ENCODE data around the gene FARS2.

The FARS2 gene

GRCh38 chr6:5710936-5711335, 449.6 kb downstream of the FARS2 start:
- Histone ChIP-seq H3K79me2 (ENCODE audit: control insufficient read depth, insufficient read depth, low read length, poor library complexity) (no peaks in the 10 kb centered on the region), H3K36me3 (ENCODE audit: control insufficient read depth in 1 of 2, insufficient read depth in 2 of 2, low read length in 2 of 2) (no peaks in the 10 kb centered on the region), H4K8ac (ENCODE audit: low read depth, low read length) (no peak overlapping the region), H2AK5ac (ENCODE audit: low read length) (no peak overlapping the region), H3K14ac (ENCODE audit: low read length) (no peak overlapping the region), H3K9me3 (ENCODE audit: insufficient read depth, low read depth, low read length) (peaks cover 3% of the 10 kb centered on the region), H3K18ac (ENCODE audit: low read length) (no peak overlapping the region), H2BK120ac (ENCODE audit: insufficient read depth, low read length, poor library complexity) (no peak overlapping the region), H3K79me1 (ENCODE audit: low read length) (no peaks in the 10 kb centered on the region), H3K4me2 (ENCODE audit: low read length) (no peak overlapping the region), H3K27ac (ENCODE audit: low read depth, low read length) (no peak overlapping the region), H3K27me3 (ENCODE audit: insufficient read depth, low read length) (no peaks in the 10 kb centered on the region), H3K4me3 (ENCODE audit: low read depth, low read length) (no peak overlapping the region), H3K4me1 (ENCODE audit: control insufficient read depth in 1 of 2, insufficient read depth in 2 of 2, low read length in 2 of 2) (peaks cover 0 to 2% of the 10 kb centered on the region in 2 experiments), H3K23ac (ENCODE audit: low read length) (no peak overlapping the region), H2BK12ac (ENCODE audit: low read length) (no peak overlapping the region), H4K91ac (ENCODE audit: low read depth, low read length) (no peak overlapping the region), H2BK5ac (ENCODE audit: low read depth, low read length, poor library complexity) (no peak overlapping the region), H2AFZ (ENCODE audit: insufficient read depth, low read length, poor library complexity) (no peak overlapping the region), H4K12ac (ENCODE audit: low read depth, low read length) (no peak overlapping the region), H3K9ac (ENCODE audit: low read length) (no peak overlapping the region), H3K4ac (ENCODE audit: low read depth, low read length) (no peak overlapping the region)
- DNase-seq, result no peak
- no CpG with 5 or more reads among the region's 4 CpGs for WGBS (ENCODE audit: extremely low coverage, insufficient coverage, insufficient read length)

DNA sequence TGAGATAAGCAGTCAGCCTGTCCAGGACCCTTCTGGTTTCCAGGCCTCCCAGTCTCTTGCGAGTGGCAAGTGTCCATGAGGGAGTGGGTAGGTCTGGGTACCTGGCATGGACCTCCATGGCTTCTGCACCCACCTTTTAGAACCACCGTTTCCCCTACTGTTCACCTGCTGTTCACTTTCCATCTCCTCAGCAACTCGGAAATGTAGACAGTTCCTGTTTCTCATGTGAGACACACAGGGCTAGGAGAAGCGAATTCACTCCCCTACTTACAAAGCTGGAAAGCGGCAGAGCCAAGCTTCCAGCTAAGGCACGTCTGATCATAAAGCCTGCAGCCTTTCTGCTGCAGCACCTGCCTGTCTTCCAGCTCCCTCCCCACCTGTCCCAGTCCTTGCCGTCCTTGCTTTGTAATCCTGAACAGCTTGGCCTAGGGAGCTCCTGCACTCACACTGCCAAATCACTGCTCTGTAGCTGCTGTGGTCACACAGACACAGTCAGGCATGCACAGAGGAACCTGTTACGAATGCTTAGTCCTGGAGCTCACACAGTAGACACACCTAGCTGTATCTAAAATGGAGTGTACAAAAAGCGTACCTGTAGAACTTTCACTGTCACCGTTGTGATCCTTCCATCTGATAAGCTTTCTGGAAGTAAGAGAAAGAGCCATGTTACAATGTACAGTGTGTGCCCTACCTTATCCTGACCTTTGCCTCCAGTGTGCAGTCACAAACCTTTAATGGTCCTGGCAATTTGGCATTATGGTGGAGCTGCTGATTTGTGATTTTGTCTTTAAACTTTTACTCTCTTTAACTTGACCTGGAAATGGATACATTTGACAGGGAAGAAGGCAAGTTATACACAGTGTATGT, 451.3 kb downstream of the FARS2 start:
- H3K79me1 ChIP-seq (ENCODE audit: low read length), result no peaks in the 10 kb centered on the region
- peaks cover 6% of the 10 kb centered on the region for H3K9me3 ChIP-seq (ENCODE audit: insufficient read depth, low read depth, low read length)
- H2AFZ ChIP-seq (ENCODE audit: insufficient read depth, low read length, poor library complexity), result no peak overlapping the region
- H4K12ac ChIP-seq (ENCODE audit: low read depth, low read length), result no peak overlapping the region
- no peak for DNase-seq
- H3K4me3 ChIP-seq (ENCODE audit: low read depth, low read length), result no peak overlapping the region
- no peak overlapping the region for H2BK12ac ChIP-seq (ENCODE audit: low read length)
- H3K9ac ChIP-seq (ENCODE audit: low read length), result no peak overlapping the region
- no peak overlapping the region for H2AK5ac ChIP-seq (ENCODE audit: low read length)
- no peak overlapping the region for H4K91ac ChIP-seq (ENCODE audit: low read depth, low read length)
- no CpG with 5 or more reads among the region's 10 CpGs for WGBS (ENCODE audit: extremely low coverage, insufficient coverage, insufficient read length)
- H3K4me1 ChIP-seq (ENCODE audit: control insufficient read depth in 1 of 2, insufficient read depth in 2 of 2, low read length in 2 of 2), result peaks cover 0 to 2% of the 10 kb centered on the region in 2 experiments
- no peaks in the 10 kb centered on the region for H3K27me3 ChIP-seq (ENCODE audit: insufficient read depth, low read length)
- H3K27ac ChIP-seq (ENCODE audit: low read depth, low read length), result no peak overlapping the region
- H3K4me2 ChIP-seq (ENCODE audit: low read length), result no peak overlapping the region
- no peak overlapping the region for H2BK5ac ChIP-seq (ENCODE audit: low read depth, low read length, poor library complexity)
- no peak overlapping the region for H3K23ac ChIP-seq (ENCODE audit: low read length)
- no peak overlapping the region for H2BK120ac ChIP-seq (ENCODE audit: insufficient read depth, low read length, poor library complexity)
- H3K79me2 ChIP-seq (ENCODE audit: control insufficient read depth, insufficient read depth, low read length, poor library complexity), result no peaks in the 10 kb centered on the region
- H4K8ac ChIP-seq (ENCODE audit: low read depth, low read length), result no peak overlapping the region
- no peak overlapping the region for H3K18ac ChIP-seq (ENCODE audit: low read length)
- H3K36me3 ChIP-seq (ENCODE audit: control insufficient read depth in 1 of 2, insufficient read depth in 2 of 2, low read length in 2 of 2), result no peaks in the 10 kb centered on the region
- H3K4ac ChIP-seq (ENCODE audit: low read depth, low read length), result no peak overlapping the region
- no peak overlapping the region for H3K14ac ChIP-seq (ENCODE audit: low read length)

GRCh38 chr6:5713519-5713918, 452.2 kb downstream of the FARS2 start:
- WGBS (ENCODE audit: extremely low coverage, insufficient coverage, insufficient read length), result no CpG with 5 or more reads among the region's 7 CpGs
- H3K4me1 ChIP-seq (ENCODE audit: control insufficient read depth in 1 of 2, insufficient read depth in 2 of 2, low read length in 2 of 2), result peaks cover 0 to 2% of the 10 kb centered on the region in 2 experiments
- peaks cover 6% of the 10 kb centered on the region for H3K9me3 ChIP-seq (ENCODE audit: insufficient read depth, low read depth, low read length)
- no peak overlapping the region for H2BK12ac ChIP-seq (ENCODE audit: low read length)
- no peak for DNase-seq
- no peak overlapping the region for H3K14ac ChIP-seq (ENCODE audit: low read length)
- no peak overlapping the region for H3K18ac ChIP-seq (ENCODE audit: low read length)
- H2BK120ac ChIP-seq (ENCODE audit: insufficient read depth, low read length, poor library complexity), result no peak overlapping the region
- H3K27me3 ChIP-seq (ENCODE audit: insufficient read depth, low read length), result no peaks in the 10 kb centered on the region
- no peaks in the 10 kb centered on the region for H3K36me3 ChIP-seq (ENCODE audit: control insufficient read depth in 1 of 2, insufficient read depth in 2 of 2, low read length in 2 of 2)
- no peak overlapping the region for H3K4me3 ChIP-seq (ENCODE audit: low read depth, low read length)
- H3K4me2 ChIP-seq (ENCODE audit: low read length), result no peak overlapping the region
- H4K91ac ChIP-seq (ENCODE audit: low read depth, low read length), result no peak overlapping the region
- H3K9ac ChIP-seq (ENCODE audit: low read length), result no peak overlapping the region
- H4K12ac ChIP-seq (ENCODE audit: low read depth, low read length), result no peak overlapping the region
- no peak overlapping the region for H3K4ac ChIP-seq (ENCODE audit: low read depth, low read length)
- H2AFZ ChIP-seq (ENCODE audit: insufficient read depth, low read length, poor library complexity), result no peak overlapping the region
- H3K79me1 ChIP-seq (ENCODE audit: low read length), result no peaks in the 10 kb centered on the region
- H4K8ac ChIP-seq (ENCODE audit: low read depth, low read length), result no peak overlapping the region
- no peak overlapping the region for H3K27ac ChIP-seq (ENCODE audit: low read depth, low read length)
- H2BK5ac ChIP-seq (ENCODE audit: low read depth, low read length, poor library complexity), result no peak overlapping the region
- H3K79me2 ChIP-seq (ENCODE audit: control insufficient read depth, insufficient read depth, low read length, poor library complexity), result no peaks in the 10 kb centered on the region
- H2AK5ac ChIP-seq (ENCODE audit: low read length), result no peak overlapping the region
- H3K23ac ChIP-seq (ENCODE audit: low read length), result no peak overlapping the region

- Histone ChIP-seq H2AFZ (ENCODE audit: insufficient read depth, low read length, poor library complexity) (no peak overlapping the region), H4K8ac (ENCODE audit: low read depth, low read length) (no peak overlapping the region), H3K9me3 (ENCODE audit: insufficient read depth, low read depth, low read length) (peaks cover 4% of the 10 kb centered on the region), H3K36me3 (ENCODE audit: control insufficient read depth in 1 of 2, insufficient read depth in 2 of 2, low read length in 2 of 2) (no peaks in the 10 kb centered on the region), H2BK5ac (ENCODE audit: low read depth, low read length, poor library complexity) (no peak overlapping the region), H3K4me2 (ENCODE audit: low read length) (no peak overlapping the region), H2BK120ac (ENCODE audit: insufficient read depth, low read length, poor library complexity) (no peak overlapping the region), H3K27ac (ENCODE audit: low read depth, low read length) (no peak overlapping the region), H3K18ac (ENCODE audit: low read length) (no peak overlapping the region), H3K79me2 (ENCODE audit: control insufficient read depth, insufficient read depth, low read length, poor library complexity) (no peaks in the 10 kb centered on the region), H4K12ac (ENCODE audit: low read depth, low read length) (no peak overlapping the region), H3K4me3 (ENCODE audit: low read depth, low read length) (no peak overlapping the region), H3K4ac (ENCODE audit: low read depth, low read length) (no peak overlapping the region), H3K14ac (ENCODE audit: low read length) (no peak overlapping the region), H2BK12ac (ENCODE audit: low read length) (no peak overlapping the region), H3K23ac (ENCODE audit: low read length) (no peak overlapping the region), H2AK5ac (ENCODE audit: low read length) (no peak overlapping the region), H3K9ac (ENCODE audit: low read length) (no peak overlapping the region), H3K27me3 (ENCODE audit: insufficient read depth, low read length) (no peaks in the 10 kb centered on the region), H4K91ac (ENCODE audit: low read depth, low read length) (no peak overlapping the region), H3K79me1 (ENCODE audit: low read length) (no peaks in the 10 kb centered on the region), H3K4me1 (ENCODE audit: control insufficient read depth in 1 of 2, insufficient read depth in 2 of 2, low read length in 2 of 2) (peaks cover 0 to 2% of the 10 kb centered on the region in 2 experiments)
- WGBS (ENCODE audit: extremely low coverage, insufficient coverage, insufficient read length), result no CpG with 5 or more reads among the region's 5 CpGs
- no peak for DNase-seq
These were observed 457.1 kb downstream of the FARS2 start for GRCh38 chr6:5718231-5718947.
